Measurements from ENCODE around the gene GPRC6A. TPM values are rescaled to one million over a fixed set of nuclear protein-coding genes. Genes with fewer than 3 reads are reported as not detected.

Gene GPRC6A
- total RNA-seq, 1 experiment from 2014 or later, result not detected

GRCh38 chr6:116847227-116847626, 18.3 kb upstream of the GPRC6A start (continued):
- TF ChIP-seq CTCF (IDR thresholded peaks at IDR 0.05 in 2 of 3, conservative IDR thresholded peaks at IDR 0.05 in 1 of 3; ENCODE audit: borderline replicate concordance in 1 of 3, insufficient read depth in 1 of 3, low read depth in 2 of 3, low read length in 2 of 3) (peak; percentile 12 to 51 (median 30); a peak in 4 of 6 replicates), EGR1 (IDR thresholded peaks at IDR 0.05; ENCODE audit: low read depth) (no peak), EZH2phosphoT487 (IDR thresholded peaks at IDR 0.05; ENCODE audit: borderline replicate concordance) (no peak), RAD21 (IDR thresholded peaks at IDR 0.05; ENCODE audit: low read depth) (peak; percentile 60)

- H3K27me3 ChIP-seq (ENCODE audit: insufficient read depth, low read length), result no peaks in the 10 kb centered on the region
- POLR2A ChIA-PET, result no interaction called here
- TF ChIP-seq EZH2phosphoT487 (IDR thresholded peaks at IDR 0.05; ENCODE audit: borderline replicate concordance) (no peak), SP1 (IDR thresholded peaks at IDR 0.05; ENCODE audit: low read depth) (no peak), YY1 (IDR thresholded peaks at IDR 0.05; ENCODE audit: extremely low read depth, insufficient replicate concordance, low read depth, low read length) (no peak), FOSL1 (IDR thresholded peaks at IDR 0.05; ENCODE audit: low read depth) (no peak), ZFX (IDR thresholded peaks at IDR 0.05) (no peak), TCF7L2 (IDR thresholded peaks at IDR 0.05; ENCODE audit: borderline replicate concordance, extremely low read depth, insufficient read depth, insufficient read length) (no peak), ATF3 (IDR thresholded peaks at IDR 0.05) (no peak), ZBTB33 (IDR thresholded peaks at IDR 0.05; ENCODE audit: extremely low read depth, insufficient replicate concordance, low read length) (no peak), CEBPB (IDR thresholded peaks at IDR 0.05; ENCODE audit: low read depth) (no peak), EGR1 (IDR thresholded peaks at IDR 0.05; ENCODE audit: low read depth) (no peak), MAX (IDR thresholded peaks at IDR 0.05) (no peak), POLR2AphosphoS5 (IDR thresholded peaks at IDR 0.05; ENCODE audit: low read depth, low read length) (no peak), ELF1 (IDR thresholded peaks at IDR 0.05; ENCODE audit: borderline replicate concordance, low read depth) (no peak), POLR2A (IDR thresholded peaks at IDR 0.05; ENCODE audit: borderline replicate concordance, extremely low read depth, insufficient read depth, insufficient read length) (no peak), REST (IDR thresholded peaks at IDR 0.05; ENCODE audit: low read depth) (no peak), CBX3 (IDR thresholded peaks at IDR 0.05; ENCODE audit: low read depth) (no peak), RAD21 (IDR thresholded peaks at IDR 0.05; ENCODE audit: low read depth) (no peak), JUND (IDR thresholded peaks at IDR 0.05) (no peak)
Measured at GRCh38 chr6:116842459-116842858, 13.6 kb upstream of the GPRC6A start.

More at GRCh38 chr6:116842459-116842858, 13.6 kb upstream of the GPRC6A start:
- no peak overlapping the region for H3K4me2 ChIP-seq (ENCODE audit: low read length)
- no peaks in the 10 kb centered on the region for H3K9me3 ChIP-seq (ENCODE audit: control insufficient read depth in 1 of 2, insufficient read depth in 1 of 2, low read depth in 1 of 2, low read length in 2 of 2)
- H2AFZ ChIP-seq (ENCODE audit: low read depth, low read length, poor library complexity, severe bottlenecking), result no peak overlapping the region
- H4K20me1 ChIP-seq (ENCODE audit: insufficient read depth), result no peaks in the 10 kb centered on the region
- H3K4me3 ChIP-seq (replicated peaks in 1 of 2; ENCODE audit: low read depth in 1 of 2, low read length in 2 of 2), result no peak overlapping the region
- peaks cover 0 to 4% of the 10 kb centered on the region in 2 experiments; a peak in 2 of 4 replicates for H3K4me1 ChIP-seq (ENCODE audit: control insufficient read depth in 1 of 2, insufficient read depth in 2 of 2, low read length in 2 of 2)
- RAD21 ChIA-PET (ENCODE audit: low non-redundant PET in 1 of 2, low total read pairs in 2 of 2, uncharacterized antibody in 2 of 2, unreplicated experiment in 2 of 2), result no interaction called here
- no peaks in the 10 kb centered on the region for H3K79me2 ChIP-seq (ENCODE audit: insufficient read depth, low read length)
- H3K9ac ChIP-seq (ENCODE audit: low read length), result no peak overlapping the region
- intact Hi-C loops (cut with micrococcal nuclease), result no loop called here
- H3K27ac ChIP-seq (ENCODE audit: low read depth, low read length), result no peak overlapping the region
- CTCF ChIA-PET, result no interaction called here
- ATAC-seq, result no peak
- H3K9me2 ChIP-seq (ENCODE audit: insufficient read depth), result no peaks in the 10 kb centered on the region
- no peak for DNase-seq (ENCODE audit: low read depth, low spot score)
- H3K36me3 ChIP-seq (ENCODE audit: control insufficient read depth in 1 of 2, insufficient read depth in 2 of 2, low read length in 2 of 2), result no peaks in the 10 kb centered on the region
- BruUV-seq (replicated peaks), result no TSS peak

Measured in HCT116 (cell line).